ENCODE results near the gene RAPGEF5.

RAPGEF5 gene

GRCh38 chr7:22166928-22167327 lies 190.0 kb downstream of the RAPGEF5 start:
- H3K4me1 ChIP-seq (ENCODE audit: control insufficient read depth, insufficient read depth, low read length): no peaks in the 10 kb centered on the region
- H3K36me3 ChIP-seq (ENCODE audit: control insufficient read depth, insufficient read depth, low read length): no peaks in the 10 kb centered on the region
- no peak overlapping the region for H3K27ac ChIP-seq (ENCODE audit: low read length)
- no CpG with 5 or more reads among the region's 2 CpGs for WGBS (ENCODE audit: insufficient coverage, insufficient read length)
- no peaks in the 10 kb centered on the region for H3K27me3 ChIP-seq (ENCODE audit: control insufficient read depth, insufficient read depth, low read length)
- no peak overlapping the region for H3K4me3 ChIP-seq (ENCODE audit: low read length)
- no peak for DNase-seq (ENCODE audit: low read depth, low spot score)
- no peaks in the 10 kb centered on the region for H3K9me3 ChIP-seq (ENCODE audit: control insufficient read depth, insufficient read depth, low read length)

- H3K4me3 ChIP-seq (ENCODE audit: low read length): no peak overlapping the region
- no peak overlapping the region for H3K27ac ChIP-seq (ENCODE audit: low read length)
- no peaks in the 10 kb centered on the region for H3K4me1 ChIP-seq (ENCODE audit: control insufficient read depth, insufficient read depth, low read length)
- no peaks in the 10 kb centered on the region for H3K36me3 ChIP-seq (ENCODE audit: control insufficient read depth, insufficient read depth, low read length)
- WGBS (ENCODE audit: insufficient coverage, insufficient read length): no CpG with 5 or more reads among the region's 2 CpGs
- DNase-seq (ENCODE audit: low read depth, low spot score): no peak
- H3K27me3 ChIP-seq (ENCODE audit: control insufficient read depth, insufficient read depth, low read length): no peaks in the 10 kb centered on the region
- no peaks in the 10 kb centered on the region for H3K9me3 ChIP-seq (ENCODE audit: control insufficient read depth, insufficient read depth, low read length)
Measured at GRCh38 chr7:22159341-22159740, 197.6 kb downstream of the RAPGEF5 start.

DNA sequence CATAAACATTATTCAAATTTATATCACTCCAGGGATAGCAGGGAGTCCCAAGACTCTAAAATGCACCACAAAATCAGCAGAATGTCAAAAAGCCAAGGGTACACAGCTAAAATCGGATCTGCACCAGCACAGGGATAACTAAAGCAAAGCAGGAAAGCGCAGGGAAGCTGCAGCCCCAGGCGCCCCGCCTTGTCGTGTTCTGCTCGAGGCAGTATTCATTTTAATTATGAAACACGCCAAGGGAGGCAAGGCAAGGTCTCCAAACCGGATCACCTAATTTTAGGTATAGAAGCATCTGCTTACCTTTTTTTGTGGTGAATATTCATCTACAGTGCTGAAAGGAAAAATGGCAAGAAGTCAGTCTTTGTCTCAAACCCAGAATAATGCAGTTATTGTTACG lies 199.4 kb downstream of the RAPGEF5 start:
- H3K9me3 ChIP-seq (ENCODE audit: control insufficient read depth, insufficient read depth, low read length): no peaks in the 10 kb centered on the region
- no peaks in the 10 kb centered on the region for H3K27me3 ChIP-seq (ENCODE audit: control insufficient read depth, insufficient read depth, low read length)
- DNase-seq (ENCODE audit: low read depth, low spot score): no peak
- H3K36me3 ChIP-seq (ENCODE audit: control insufficient read depth, insufficient read depth, low read length): no peaks in the 10 kb centered on the region
- H3K27ac ChIP-seq (ENCODE audit: low read length): no peak overlapping the region
- H3K4me1 ChIP-seq (ENCODE audit: control insufficient read depth, insufficient read depth, low read length): peaks cover 3% of the 10 kb centered on the region; the same call in 1 of the 2 replicates
- whole genome bisulfite sequencing (ENCODE audit: insufficient coverage, insufficient read length): no CpG with 5 or more reads among the region's 9 CpGs
- H3K4me3 ChIP-seq (ENCODE audit: low read length): no peak overlapping the region

- H3K27ac ChIP-seq (ENCODE audit: low read length): no peak overlapping the region
- no peaks in the 10 kb centered on the region for H3K36me3 ChIP-seq (ENCODE audit: control insufficient read depth, insufficient read depth, low read length)
- no peaks in the 10 kb centered on the region for H3K9me3 ChIP-seq (ENCODE audit: control insufficient read depth, insufficient read depth, low read length)
- DNase-seq (ENCODE audit: low read depth, low spot score): no peak
- WGBS (ENCODE audit: insufficient coverage, insufficient read length): no CpG with 5 or more reads among the region's 4 CpGs
- H3K27me3 ChIP-seq (ENCODE audit: control insufficient read depth, insufficient read depth, low read length): no peaks in the 10 kb centered on the region
- peaks cover 3% of the 10 kb centered on the region; the same call in 1 of the 2 replicates for H3K4me1 ChIP-seq (ENCODE audit: control insufficient read depth, insufficient read depth, low read length)
- no peak overlapping the region for H3K4me3 ChIP-seq (ENCODE audit: low read length)
Measured at GRCh38 chr7:22156205-22156604, 200.7 kb downstream of the RAPGEF5 start.

DNA sequence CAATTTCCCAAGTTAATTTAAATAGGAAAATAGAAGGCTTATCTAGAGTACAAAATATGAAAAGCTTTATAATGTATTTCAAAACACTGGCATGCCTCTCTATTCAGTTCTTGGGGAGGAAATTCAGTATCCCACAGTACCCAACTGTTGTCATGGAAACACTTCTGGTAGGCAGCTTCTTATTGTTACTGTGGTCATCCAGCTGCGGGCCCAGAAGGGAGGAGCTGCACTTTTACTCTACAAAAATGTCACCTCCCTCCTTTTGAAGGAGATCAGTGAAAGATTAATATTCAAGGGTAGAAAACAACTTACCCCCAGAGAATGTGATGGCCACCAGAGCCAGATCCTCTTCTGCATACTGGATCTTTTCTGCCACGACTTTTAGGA lies 202.8 kb downstream of the RAPGEF5 start:
- no peak for DNase-seq (ENCODE audit: low read depth, low spot score)
- peaks cover 3% of the 10 kb centered on the region; the same call in 1 of the 2 replicates for H3K4me1 ChIP-seq (ENCODE audit: control insufficient read depth, insufficient read depth, low read length)
- no peaks in the 10 kb centered on the region for H3K36me3 ChIP-seq (ENCODE audit: control insufficient read depth, insufficient read depth, low read length)
- no peak overlapping the region for H3K27ac ChIP-seq (ENCODE audit: low read length)
- H3K27me3 ChIP-seq (ENCODE audit: control insufficient read depth, insufficient read depth, low read length): no peaks in the 10 kb centered on the region
- WGBS (ENCODE audit: insufficient coverage, insufficient read length): no CpG with 5 or more reads among the region's 2 CpGs
- H3K9me3 ChIP-seq (ENCODE audit: control insufficient read depth, insufficient read depth, low read length): no peaks in the 10 kb centered on the region
- no peak overlapping the region for H3K4me3 ChIP-seq (ENCODE audit: low read length)

DNA sequence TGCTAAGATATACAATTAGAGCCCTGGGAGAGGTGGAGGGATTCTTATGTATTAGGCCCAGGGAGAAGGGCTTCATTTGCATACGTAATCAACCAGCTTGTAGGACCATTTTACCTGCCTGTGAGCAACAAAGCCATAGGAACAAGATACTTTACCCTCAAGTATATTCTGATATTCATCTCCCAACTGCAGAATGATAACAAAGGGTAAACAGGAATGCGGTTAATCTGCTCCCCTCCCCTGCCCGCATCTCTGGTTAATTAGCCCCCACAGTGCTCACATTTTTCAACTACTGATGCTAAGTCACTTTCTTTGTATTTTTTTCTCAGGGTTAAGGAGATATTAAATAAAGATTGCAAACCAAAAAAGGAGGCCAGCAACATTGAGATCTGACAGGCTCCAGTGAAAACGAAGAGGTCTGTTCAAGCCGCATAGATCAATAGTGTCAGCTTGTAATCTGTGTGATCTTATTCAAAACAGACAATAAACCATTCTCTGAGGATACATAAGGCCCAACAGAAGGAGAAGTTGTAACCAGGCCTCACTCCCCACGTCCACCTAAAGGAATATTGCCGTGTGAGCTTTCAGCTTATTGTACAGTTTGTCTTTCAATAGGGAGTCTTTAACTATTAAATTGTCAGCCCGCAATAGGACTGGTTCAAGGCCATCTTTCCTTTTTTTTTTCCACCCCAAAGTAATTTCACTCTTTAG lies 203.4 kb downstream of the RAPGEF5 start:
- Histone ChIP-seq H3K36me3 (ENCODE audit: control insufficient read depth, insufficient read depth, low read length) (no peaks in the 10 kb centered on the region), H3K27ac (ENCODE audit: low read length) (no peak overlapping the region)

GRCh38 chr7:22152690-22153089 lies 204.3 kb downstream of the RAPGEF5 start:
- H3K27ac ChIP-seq (ENCODE audit: low read length): no peak overlapping the region
- no CpG with 5 or more reads among the region's 3 CpGs for WGBS (ENCODE audit: insufficient coverage, insufficient read length)
- no peak overlapping the region for H3K4me3 ChIP-seq (ENCODE audit: low read length)
- DNase-seq (ENCODE audit: low read depth, low spot score): no peak
- no peaks in the 10 kb centered on the region for H3K9me3 ChIP-seq (ENCODE audit: control insufficient read depth, insufficient read depth, low read length)
- no peaks in the 10 kb centered on the region for H3K27me3 ChIP-seq (ENCODE audit: control insufficient read depth, insufficient read depth, low read length)
- H3K4me1 ChIP-seq (ENCODE audit: control insufficient read depth, insufficient read depth, low read length): peaks cover 3% of the 10 kb centered on the region; the same call in 1 of the 2 replicates
- H3K36me3 ChIP-seq (ENCODE audit: control insufficient read depth, insufficient read depth, low read length): no peaks in the 10 kb centered on the region

More for the DNA sequence above, 203.4 kb downstream of the RAPGEF5 start:
- H3K9me3 ChIP-seq (ENCODE audit: control insufficient read depth, insufficient read depth, low read length): no peaks in the 10 kb centered on the region
- no peaks in the 10 kb centered on the region for H3K27me3 ChIP-seq (ENCODE audit: control insufficient read depth, insufficient read depth, low read length)
- no peak for DNase-seq (ENCODE audit: low read depth, low spot score)
- H3K4me1 ChIP-seq (ENCODE audit: control insufficient read depth, insufficient read depth, low read length): peaks cover 3% of the 10 kb centered on the region; the same call in 1 of the 2 replicates
- WGBS (ENCODE audit: insufficient coverage, insufficient read length): no CpG with 5 or more reads among the region's 8 CpGs
- no peak overlapping the region for H3K4me3 ChIP-seq (ENCODE audit: low read length)

DNA sequence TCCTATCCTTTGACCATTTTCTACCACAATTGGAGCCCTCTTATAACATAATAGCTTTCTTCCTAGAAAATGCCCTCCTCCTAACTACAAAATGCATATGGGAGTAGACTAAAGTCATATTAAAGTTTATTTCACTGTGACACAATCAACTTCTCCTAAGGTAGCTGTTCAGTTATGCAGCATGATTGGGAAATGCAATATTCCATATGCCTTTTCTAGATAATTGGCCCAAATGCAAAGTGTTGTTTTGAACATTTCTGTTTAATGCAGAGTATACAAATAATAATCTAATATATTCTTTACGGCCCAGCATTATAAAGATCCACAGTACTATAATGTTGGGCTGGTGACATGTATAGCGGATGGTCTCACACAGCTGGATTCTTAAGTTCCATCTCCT lies 205.1 kb downstream of the RAPGEF5 start:
- no peaks in the 10 kb centered on the region for H3K36me3 ChIP-seq (ENCODE audit: control insufficient read depth, insufficient read depth, low read length)
- no peak overlapping the region for H3K4me3 ChIP-seq (ENCODE audit: low read length)
- WGBS (ENCODE audit: insufficient coverage, insufficient read length): no CpG with 5 or more reads among the region's 2 CpGs
- DNase-seq (ENCODE audit: low read depth, low spot score): no peak
- H3K4me1 ChIP-seq (ENCODE audit: control insufficient read depth, insufficient read depth, low read length): peaks cover 3% of the 10 kb centered on the region; the same call in 1 of the 2 replicates
- no peak overlapping the region for H3K27ac ChIP-seq (ENCODE audit: low read length)
- no peaks in the 10 kb centered on the region for H3K27me3 ChIP-seq (ENCODE audit: control insufficient read depth, insufficient read depth, low read length)
- H3K9me3 ChIP-seq (ENCODE audit: control insufficient read depth, insufficient read depth, low read length): no peaks in the 10 kb centered on the region

DNA sequence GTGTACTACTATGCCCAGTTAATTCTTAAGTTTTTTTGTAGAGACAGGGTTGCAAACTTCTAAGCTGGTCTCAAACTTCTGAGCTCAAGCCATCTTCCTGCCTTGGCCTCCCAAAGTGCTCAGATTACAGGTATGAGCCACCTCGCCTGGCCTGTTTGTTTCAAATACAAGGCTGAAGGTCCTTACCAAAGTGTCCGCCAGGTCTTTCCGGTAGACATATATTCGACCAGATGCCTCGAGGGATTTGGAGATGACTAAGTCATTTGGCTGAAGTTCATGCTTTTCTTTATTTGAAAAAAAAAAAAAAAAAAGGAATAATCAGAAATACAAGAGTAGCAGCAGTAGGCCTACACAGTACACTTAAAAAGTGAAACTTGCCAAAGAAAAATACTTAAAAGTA lies 206.7 kb downstream of the RAPGEF5 start:
- Histone ChIP-seq H3K4me3 (ENCODE audit: low read length) (no peak overlapping the region), H3K27me3 (ENCODE audit: control insufficient read depth, insufficient read depth, low read length) (no peaks in the 10 kb centered on the region), H3K4me1 (ENCODE audit: control insufficient read depth, insufficient read depth, low read length) (peaks cover 3% of the 10 kb centered on the region; the same call in 1 of the 2 replicates), H3K27ac (ENCODE audit: low read length) (no peak overlapping the region), H3K9me3 (ENCODE audit: control insufficient read depth, insufficient read depth, low read length) (no peaks in the 10 kb centered on the region), H3K36me3 (ENCODE audit: control insufficient read depth, insufficient read depth, low read length) (no peaks in the 10 kb centered on the region)
- WGBS (ENCODE audit: insufficient coverage, insufficient read length): no CpG with 5 or more reads among the region's 5 CpGs
- no peak for DNase-seq (ENCODE audit: low read depth, low spot score)

GRCh38 chr7:22147868-22148267 lies 209.1 kb downstream of the RAPGEF5 start:
- Histone ChIP-seq H3K36me3 (ENCODE audit: control insufficient read depth, insufficient read depth, low read length) (no peaks in the 10 kb centered on the region), H3K27me3 (ENCODE audit: control insufficient read depth, insufficient read depth, low read length) (no peaks in the 10 kb centered on the region), H3K9me3 (ENCODE audit: control insufficient read depth, insufficient read depth, low read length) (no peaks in the 10 kb centered on the region), H3K27ac (ENCODE audit: low read length) (no peak overlapping the region), H3K4me1 (ENCODE audit: control insufficient read depth, insufficient read depth, low read length) (no peaks in the 10 kb centered on the region), H3K4me3 (ENCODE audit: low read length) (no peak overlapping the region)
- no peak for DNase-seq (ENCODE audit: low read depth, low spot score)
- no CpG with 5 or more reads among the region's 3 CpGs for WGBS (ENCODE audit: insufficient coverage, insufficient read length)

- Histone ChIP-seq H3K4me3 (ENCODE audit: low read length) (no peak overlapping the region), H3K4me1 (ENCODE audit: control insufficient read depth, insufficient read depth, low read length) (no peaks in the 10 kb centered on the region), H3K9me3 (ENCODE audit: control insufficient read depth, insufficient read depth, low read length) (no peaks in the 10 kb centered on the region), H3K27me3 (ENCODE audit: control insufficient read depth, insufficient read depth, low read length) (no peaks in the 10 kb centered on the region), H3K27ac (ENCODE audit: low read length) (no peak overlapping the region), H3K36me3 (ENCODE audit: control insufficient read depth, insufficient read depth, low read length) (no peaks in the 10 kb centered on the region)
- no CpG with 5 or more reads among the region's 10 CpGs for WGBS (ENCODE audit: insufficient coverage, insufficient read length)
- DNase-seq (ENCODE audit: low read depth, low spot score): no peak
Measured at GRCh38 chr7:22146961-22147512, 209.9 kb downstream of the RAPGEF5 start.
